HG03064 (cell line): ENCODE results near the gene ADAMTS15.

Source experiments
- ATAC-seq: cut with Tn5 transposase; IDR thresholded peaks from one replicate; pipeline ENCODE4 v1.9.1; 2021; ENCODE audit warnings: low read depth; ENCODE audit not compliant: unreplicated experiment

The ADAMTS15 gene

GRCh38 chr11:130508913-130509312, 60.5 kb downstream of the ADAMTS15 start:
- no peak for ATAC-seq

DNA sequence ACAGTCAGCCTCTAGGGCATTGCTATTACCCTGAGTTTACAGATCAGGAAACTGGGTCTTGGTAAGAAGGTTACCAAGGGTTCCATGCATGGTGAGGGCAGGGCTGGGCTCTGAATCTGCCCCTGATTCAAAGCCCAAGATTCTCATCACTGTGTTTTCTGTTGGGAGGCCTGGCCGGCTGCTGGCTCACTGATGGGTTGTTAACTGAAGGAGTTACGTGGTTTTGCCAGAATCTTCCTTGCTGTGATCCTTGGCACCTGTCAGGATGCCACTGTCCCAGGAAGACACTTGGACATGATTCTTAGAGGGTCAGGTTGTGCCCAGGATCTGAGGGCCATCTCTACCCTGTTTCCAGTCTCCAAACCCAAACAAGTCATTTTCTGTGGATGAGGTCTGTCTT, 61.5 kb downstream of the ADAMTS15 start:
- ATAC-seq = no peak

GRCh38 chr11:130510407-130511006, 62.1 kb downstream of the ADAMTS15 start:
- ATAC-seq = no peak

DNA sequence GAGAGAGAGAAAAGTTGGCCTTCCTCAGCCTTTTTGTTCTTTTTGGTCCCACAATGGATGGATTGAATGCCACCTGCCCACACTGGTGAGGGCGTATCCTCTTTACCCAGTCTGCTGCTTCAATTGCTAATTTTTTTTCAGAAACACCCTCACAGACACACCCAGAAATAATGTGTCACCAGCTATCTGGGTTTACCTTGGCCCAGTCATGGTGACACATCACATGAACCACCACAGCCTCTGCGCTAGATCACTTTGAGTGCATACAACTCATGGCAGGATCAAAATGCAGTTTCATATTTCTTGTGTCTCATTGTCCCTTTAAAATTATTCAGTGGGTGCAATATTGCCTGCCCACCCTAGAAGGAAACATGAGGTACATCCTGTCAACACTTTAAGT, 63.3 kb downstream of the ADAMTS15 start:
- no peak for ATAC-seq

GRCh38 chr11:130512662-130513061, 64.2 kb downstream of the ADAMTS15 start:
- ATAC-seq = no peak

DNA sequence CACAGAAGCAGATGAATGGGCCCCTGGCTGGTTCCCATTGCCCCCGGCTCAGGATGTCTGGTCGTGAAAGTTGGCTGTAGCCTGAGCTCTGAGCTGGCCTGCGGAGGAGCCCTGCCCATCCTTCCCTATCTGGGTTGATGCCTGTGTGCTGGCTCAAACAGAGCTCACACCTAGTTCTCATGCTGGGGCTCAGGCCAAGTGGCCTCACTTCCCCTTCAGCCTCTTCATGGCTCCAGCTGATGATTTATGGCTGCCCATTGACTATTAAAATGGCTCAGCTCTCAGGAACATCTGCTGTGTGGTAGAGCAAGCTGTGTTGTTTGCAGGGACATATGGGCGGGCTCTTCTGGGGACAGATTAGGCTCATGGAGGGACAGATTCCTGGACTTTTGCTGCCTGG, 64.7 kb downstream of the ADAMTS15 start:
- ATAC-seq = no peak

DNA sequence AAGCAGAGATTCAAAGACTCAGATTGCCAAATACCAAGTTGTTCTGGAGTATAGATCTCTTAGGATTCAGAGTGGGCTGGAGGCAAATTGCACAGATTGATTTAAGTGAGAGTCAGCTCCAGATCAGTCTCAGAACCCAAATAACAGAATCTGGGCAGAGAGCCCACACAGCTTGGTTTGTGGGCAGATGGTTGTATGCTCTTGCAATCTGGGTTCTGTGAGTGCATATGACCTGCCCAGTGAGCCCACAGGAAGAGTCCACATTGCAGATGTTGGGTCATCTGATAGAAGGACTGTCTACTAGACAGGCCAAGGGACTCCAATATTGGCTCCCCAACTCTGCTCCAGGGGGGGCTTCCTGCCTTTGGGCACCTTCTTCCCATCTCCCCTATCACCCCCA, 65.9 kb downstream of the ADAMTS15 start:
- no peak for ATAC-seq

DNA sequence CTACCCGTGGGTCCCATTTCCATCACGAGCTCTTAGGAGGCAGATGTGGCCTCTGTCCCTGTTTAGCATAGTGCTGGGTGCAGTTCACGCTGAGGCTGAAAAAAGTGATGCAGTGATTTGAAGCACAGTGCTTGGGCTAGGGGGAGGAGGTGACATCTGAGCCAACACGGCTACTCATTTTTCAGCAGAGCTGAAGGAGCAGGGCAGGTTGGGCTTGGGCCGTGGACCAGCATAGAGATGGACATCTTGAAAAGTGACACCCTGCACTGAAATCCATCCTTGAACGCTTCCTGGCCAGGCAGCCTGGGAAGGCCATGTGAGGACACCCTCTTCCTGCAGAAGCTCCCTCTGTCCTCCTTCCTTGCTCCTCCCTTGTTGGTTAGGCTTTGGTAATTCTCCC, 66.4 kb downstream of the ADAMTS15 start:
- no peak for ATAC-seq

DNA sequence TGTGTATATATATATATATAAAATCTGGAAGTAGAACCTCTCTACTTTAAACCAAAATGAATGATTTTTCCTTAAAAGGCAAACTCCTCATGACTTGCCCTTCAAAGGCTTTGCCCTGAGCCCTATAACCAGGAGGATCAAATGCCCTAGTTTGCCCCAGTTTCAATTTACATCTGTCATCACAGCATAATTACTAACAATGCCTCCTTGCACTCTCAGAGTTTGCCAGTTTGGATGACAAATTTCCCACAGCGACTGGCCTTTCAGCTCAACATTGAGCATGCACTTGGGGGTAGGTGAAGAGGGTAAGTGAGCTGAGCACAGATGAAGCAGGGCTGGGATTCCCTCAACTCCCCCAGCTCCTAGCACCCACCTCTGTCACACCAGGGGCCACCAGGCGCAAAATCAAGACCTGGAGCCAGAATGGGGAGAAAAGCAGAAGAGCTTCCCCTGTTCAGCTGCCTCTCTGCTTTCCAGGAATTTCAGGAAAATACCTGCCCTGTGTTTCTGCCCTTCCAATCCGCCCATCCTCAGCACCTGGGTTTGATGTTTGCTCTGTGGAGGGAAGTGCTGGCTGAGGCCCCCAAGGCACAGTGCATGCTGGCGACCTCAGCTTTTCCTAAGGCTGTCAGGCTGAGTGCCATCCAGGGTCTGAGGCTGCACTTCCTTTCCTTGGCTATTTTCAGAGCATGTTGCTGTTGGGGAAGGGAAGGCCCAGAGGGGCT, 67.5 kb downstream of the ADAMTS15 start:
- no peak for ATAC-seq

DNA sequence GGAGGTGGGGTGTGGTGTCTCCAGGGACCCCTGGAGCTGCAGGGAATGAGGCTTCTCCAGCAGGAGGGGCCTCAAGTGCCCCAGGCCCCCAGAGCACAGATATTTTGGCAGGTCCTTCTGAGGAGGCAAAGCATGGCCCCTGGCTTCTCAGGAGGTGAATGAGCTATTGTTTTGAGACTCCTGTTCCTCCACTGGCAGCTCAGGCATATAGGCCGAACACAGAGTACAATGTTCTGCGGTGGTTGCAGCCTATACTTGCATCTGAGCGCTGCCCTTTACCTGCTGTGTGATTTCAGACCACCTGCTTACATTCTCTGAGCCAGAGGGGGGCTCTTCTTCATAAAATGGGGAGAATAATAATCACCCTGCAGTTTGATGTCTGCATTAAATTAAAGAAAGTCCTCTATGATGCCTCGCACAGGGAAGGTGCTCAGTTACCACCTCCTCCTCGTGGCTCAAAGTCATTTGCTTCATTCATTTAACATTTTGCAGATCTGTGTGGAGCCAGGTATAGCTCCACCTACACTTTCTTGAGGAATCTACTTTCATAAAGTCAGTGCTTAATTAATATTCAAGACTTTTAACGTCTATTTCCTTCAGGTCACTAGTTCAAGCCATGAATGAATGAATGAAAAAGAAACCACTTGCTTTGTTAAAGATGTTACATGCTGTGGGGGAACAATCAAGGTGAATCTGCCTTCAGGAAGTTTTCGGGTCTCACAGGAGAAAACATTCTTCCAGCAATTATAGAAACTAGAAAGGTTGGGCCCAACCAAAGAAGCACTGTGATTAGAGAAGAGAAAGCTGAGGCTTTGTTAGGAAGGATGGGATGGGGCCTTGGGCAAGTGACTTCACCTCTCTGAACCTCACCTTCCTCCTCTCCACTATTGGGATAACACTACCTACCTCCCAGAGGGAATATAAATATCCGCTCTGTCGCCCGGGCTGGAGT, 68.4 kb downstream of the ADAMTS15 start:
- ATAC-seq = no peak

GRCh38 chr11:130518164-130518680, 69.8 kb downstream of the ADAMTS15 start:
- no peak for ATAC-seq

DNA sequence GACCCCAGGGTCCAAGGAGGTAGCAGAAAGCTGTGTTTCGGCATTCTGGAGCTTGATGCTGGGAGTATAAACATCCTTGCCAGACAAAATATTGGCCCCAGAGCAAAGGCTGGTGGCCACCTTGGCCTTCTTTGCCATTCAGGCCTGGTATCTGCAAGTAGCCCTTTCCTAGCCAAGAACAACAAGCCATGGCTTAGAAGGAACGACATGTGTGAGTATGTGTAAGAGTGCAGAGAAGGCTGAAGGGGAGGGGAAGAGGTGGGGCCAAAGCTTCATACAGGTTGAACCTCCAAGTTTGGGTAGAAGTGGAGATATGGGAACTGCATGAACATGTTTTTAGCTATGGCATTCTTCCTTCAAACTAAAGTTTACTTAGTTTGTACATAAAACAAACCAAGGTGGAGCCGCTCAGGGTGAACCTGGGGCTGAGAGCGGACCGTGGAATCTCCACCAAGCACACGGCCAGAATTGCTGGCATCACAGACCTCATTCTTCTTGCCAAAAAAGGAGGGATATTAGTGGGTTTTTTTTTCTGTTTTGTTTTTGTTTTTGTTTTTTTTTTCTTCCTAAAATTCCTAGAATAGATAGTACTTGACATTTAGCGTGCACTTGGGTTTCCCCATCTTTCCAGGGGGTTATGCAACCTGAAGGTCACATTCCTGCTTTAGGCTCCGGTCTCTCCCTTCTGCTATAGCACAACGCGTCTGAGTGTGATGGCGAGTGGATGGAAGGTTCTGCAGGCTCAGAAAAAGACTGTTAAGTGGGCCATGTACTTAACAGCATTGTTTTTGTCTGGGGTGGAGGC, 70.9 kb downstream of the ADAMTS15 start:
- no peak for ATAC-seq

GRCh38 chr11:130520271-130520671, 71.8 kb downstream of the ADAMTS15 start:
- no peak for ATAC-seq

DNA sequence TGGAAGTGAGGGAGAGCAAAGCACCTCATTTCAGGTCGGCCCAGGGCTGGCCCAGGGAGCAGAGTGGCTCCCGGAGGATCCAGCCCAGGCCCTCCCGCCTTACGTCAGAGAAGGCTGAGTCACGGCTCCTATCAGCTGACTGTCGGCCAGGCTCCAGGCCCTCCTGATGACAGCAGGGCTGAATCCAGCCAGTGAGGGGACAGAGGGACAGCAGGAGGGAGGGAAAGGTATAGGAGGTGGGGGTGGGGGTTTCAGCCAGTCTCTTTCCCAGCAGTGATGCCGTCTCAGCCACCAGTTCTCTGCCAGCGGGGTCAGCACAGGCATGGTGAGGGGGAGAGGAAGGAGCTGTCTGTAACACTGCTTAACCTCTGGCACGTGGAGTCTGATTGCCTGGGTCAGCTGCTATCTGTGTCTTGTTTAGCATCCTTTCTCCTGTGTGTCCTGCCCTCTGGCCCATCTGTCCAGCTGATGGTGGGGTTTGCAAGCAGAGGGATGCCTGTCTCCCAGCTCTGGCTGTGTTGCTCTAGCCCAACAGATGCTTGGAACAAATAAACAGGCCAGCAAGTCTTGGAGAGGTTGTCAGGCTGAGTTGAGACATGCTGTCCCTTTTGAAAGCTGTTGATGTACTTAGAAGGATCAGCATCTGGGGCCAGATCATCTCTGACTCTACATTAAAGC, 74.0 kb downstream of the ADAMTS15 start:
- no peak for ATAC-seq

DNA sequence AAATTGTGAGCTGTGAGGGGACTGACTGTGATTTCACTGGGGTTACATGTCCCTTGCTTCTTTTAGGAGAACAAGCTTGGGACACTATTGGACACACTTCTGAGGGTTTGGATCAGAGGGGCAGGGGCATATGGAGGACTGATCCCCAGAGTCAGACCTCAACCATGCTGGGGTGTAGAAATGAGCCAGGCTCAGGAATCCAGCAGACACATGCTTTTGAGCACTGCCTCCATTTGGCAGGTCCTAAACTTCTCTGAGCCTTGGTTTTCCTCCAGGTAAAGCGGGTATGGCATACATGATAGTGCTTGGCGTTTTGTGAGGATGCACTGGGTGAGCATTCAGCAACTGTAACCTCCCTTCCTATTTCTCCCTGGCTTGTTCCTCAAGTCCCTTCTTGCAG, 74.7 kb downstream of the ADAMTS15 start:
- ATAC-seq = no peak

- no peak for ATAC-seq
These were observed 75.2 kb downstream of the ADAMTS15 start for GRCh38 chr11:130523609-130524008.

- ATAC-seq = no peak
These were observed 75.8 kb downstream of the ADAMTS15 start for GRCh38 chr11:130524132-130524790.

DNA sequence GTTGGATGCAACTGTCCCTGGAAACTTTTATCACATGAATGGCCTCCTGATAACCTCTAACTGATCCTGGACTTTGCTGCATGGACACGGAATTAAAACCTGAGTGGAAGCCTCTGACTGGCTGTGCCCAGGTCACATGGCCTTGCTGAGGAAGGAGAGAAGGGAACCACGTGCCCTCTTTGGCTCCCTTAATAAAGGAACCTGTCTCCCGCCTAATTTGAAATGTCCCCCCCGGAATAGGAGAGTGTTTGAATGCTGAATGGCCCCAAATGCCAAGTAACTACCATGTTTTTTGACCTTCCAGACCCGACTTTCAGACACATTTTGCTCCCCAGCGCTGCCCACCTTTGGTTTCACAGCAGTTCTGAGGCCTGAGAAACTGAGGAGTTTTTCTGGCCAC, 76.9 kb downstream of the ADAMTS15 start:
- ATAC-seq = no peak
